HepG2 (cell line): Measurements from ENCODE around the gene PMIS2. TPM values are rescaled to one million over a fixed set of nuclear protein-coding genes. Genes with fewer than 3 reads are reported as not detected.

ENCODE experiments used
- NFIC ChIP-seq: IDR thresholded peaks from 2 replicates; pipeline ENCODE4 v1.6.1; 2012; ENCODE audit warnings: mild to moderate bottlenecking, low read length, inconsistent platforms
- PHF21A ChIP-seq: sonication (generic); formaldehyde crosslinking; IDR thresholded peaks from 2 replicates; pipeline ENCODE4 v1.5.0; 2020; ENCODE audit warnings: mild to moderate bottlenecking, missing genetic modification reagents
- PRPF4 ChIP-seq: fragments of 200-400 bp; formaldehyde crosslinking; IDR thresholded peaks from 2 replicates; pipeline ENCODE4 v1.6.1; 2016; ENCODE audit warnings: low read length, low read depth; ENCODE audit not compliant: poor library complexity, severe bottlenecking
- ZFY ChIP-seq: sonication (generic); formaldehyde crosslinking; IDR thresholded peaks from 2 replicates; pipeline ENCODE4 v1.4.0; 2020; ENCODE audit warnings: missing genetic modification reagents
- ZNF615 ChIP-seq: sonication (generic); formaldehyde crosslinking; IDR thresholded peaks from 2 replicates; pipeline ENCODE4 v1.5.0; 2020; ENCODE audit warnings: mild to moderate bottlenecking, missing genetic modification reagents, borderline replicate concordance
- polyA plus RNA-seq, 8 experiments: library from polyadenylated mRNA; depleted of rRNA in 3 of 8; stranded (reverse) in 7 of 8; unstranded in 1 of 8; fragments of >200 nt; fragmentation: Illumina TruSeq in 4 of 8; extraction: Trizol in 4 of 8; gene quantifications; 2 replicates each; pipeline versions ENCODE4 v1.2.1 to v1.2.3, GENCODE V29; 2011 to 2016; ENCODE audit warnings: low read depth in 4 of 8, missing spikeins in 1 of 8, mixed read lengths in 1 of 8; ENCODE audit not compliant: insufficient read depth in 1 of 8
- total RNA-seq, 5 experiments: library from RNA; depleted of rRNA; stranded (reverse); fragments of >200 nt; fragmentation: Illumina TruSeq; extraction: Trizol; gene quantifications; 2 replicates each; pipeline ENCODE4 v1.2.3, GENCODE V29; 2016; ENCODE audit warnings: low read depth in 1 of 5
- TF ChIP-seq, protein P1 (sequence below): sonication (generic); formaldehyde crosslinking; IDR thresholded peaks from 2 replicates; pipeline ENCODE4 v1.4.0; 2020; ENCODE audit warnings: mild to moderate bottlenecking, missing genetic modification reagents
- TF ChIP-seq, protein P2 (sequence below): sonication (generic); formaldehyde crosslinking; IDR thresholded peaks from 2 replicates; pipeline ENCODE4 v1.4.0; 2020; ENCODE audit warnings: missing genetic modification reagents, borderline replicate concordance
- TF ChIP-seq, protein P3 (sequence below): IDR thresholded peaks from 2 replicates; pipeline ENCODE4 v1.6.1; 2016; ENCODE audit warnings: low read depth, missing genetic modification reagents, missing compliant biosample characterization

The PMIS2 gene
- total and polyA plus RNA-seq, 2 of the 13 experiments (the other 11 are each of a cell fraction or from before 2014, with no cell fraction given), result not detected

DNA sequence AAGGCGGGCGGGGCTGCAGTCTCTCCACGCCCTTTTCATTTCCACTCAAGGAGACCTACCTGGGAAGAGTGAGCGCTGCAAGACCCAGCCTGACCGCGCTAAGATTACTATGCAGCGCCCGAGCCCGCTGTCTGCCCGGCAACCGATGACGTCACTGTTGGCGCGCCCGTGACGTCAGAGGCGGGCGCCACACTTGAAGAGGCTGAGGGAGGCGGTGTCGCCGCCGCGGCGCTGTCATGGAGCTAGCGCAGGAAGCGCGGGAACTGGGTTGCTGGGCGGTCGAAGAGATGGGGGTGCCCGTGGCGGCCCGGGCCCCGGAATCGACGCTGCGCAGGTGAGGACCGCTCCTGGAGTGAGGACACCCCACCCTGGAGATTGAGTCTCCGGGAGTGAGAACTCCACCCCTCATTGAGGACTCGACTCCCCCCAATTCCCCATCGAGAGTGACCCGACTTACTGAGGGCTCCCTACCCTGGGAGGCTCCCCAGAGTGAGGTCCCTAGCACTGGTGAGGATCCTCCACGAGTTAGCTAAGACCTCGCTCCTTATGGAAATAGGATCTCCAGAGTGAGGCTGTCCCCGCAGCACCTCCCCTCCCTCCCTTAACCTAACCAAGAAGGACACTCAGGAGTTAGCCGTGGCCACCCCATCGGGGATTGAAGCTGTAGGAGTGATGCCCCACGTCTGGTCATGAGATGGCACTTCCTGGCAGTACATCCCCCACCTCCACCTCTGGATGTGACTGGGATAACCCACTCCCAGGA lies 26.8 kb downstream of the PMIS2 start, which contains the start of gene HAUS5 (continued):
- TF ChIP-seq PHF21A (CRISPR knock-in tag), result no peak; the same call in 1 of the 2 replicates
- TF ChIP-seq, protein P1, sequence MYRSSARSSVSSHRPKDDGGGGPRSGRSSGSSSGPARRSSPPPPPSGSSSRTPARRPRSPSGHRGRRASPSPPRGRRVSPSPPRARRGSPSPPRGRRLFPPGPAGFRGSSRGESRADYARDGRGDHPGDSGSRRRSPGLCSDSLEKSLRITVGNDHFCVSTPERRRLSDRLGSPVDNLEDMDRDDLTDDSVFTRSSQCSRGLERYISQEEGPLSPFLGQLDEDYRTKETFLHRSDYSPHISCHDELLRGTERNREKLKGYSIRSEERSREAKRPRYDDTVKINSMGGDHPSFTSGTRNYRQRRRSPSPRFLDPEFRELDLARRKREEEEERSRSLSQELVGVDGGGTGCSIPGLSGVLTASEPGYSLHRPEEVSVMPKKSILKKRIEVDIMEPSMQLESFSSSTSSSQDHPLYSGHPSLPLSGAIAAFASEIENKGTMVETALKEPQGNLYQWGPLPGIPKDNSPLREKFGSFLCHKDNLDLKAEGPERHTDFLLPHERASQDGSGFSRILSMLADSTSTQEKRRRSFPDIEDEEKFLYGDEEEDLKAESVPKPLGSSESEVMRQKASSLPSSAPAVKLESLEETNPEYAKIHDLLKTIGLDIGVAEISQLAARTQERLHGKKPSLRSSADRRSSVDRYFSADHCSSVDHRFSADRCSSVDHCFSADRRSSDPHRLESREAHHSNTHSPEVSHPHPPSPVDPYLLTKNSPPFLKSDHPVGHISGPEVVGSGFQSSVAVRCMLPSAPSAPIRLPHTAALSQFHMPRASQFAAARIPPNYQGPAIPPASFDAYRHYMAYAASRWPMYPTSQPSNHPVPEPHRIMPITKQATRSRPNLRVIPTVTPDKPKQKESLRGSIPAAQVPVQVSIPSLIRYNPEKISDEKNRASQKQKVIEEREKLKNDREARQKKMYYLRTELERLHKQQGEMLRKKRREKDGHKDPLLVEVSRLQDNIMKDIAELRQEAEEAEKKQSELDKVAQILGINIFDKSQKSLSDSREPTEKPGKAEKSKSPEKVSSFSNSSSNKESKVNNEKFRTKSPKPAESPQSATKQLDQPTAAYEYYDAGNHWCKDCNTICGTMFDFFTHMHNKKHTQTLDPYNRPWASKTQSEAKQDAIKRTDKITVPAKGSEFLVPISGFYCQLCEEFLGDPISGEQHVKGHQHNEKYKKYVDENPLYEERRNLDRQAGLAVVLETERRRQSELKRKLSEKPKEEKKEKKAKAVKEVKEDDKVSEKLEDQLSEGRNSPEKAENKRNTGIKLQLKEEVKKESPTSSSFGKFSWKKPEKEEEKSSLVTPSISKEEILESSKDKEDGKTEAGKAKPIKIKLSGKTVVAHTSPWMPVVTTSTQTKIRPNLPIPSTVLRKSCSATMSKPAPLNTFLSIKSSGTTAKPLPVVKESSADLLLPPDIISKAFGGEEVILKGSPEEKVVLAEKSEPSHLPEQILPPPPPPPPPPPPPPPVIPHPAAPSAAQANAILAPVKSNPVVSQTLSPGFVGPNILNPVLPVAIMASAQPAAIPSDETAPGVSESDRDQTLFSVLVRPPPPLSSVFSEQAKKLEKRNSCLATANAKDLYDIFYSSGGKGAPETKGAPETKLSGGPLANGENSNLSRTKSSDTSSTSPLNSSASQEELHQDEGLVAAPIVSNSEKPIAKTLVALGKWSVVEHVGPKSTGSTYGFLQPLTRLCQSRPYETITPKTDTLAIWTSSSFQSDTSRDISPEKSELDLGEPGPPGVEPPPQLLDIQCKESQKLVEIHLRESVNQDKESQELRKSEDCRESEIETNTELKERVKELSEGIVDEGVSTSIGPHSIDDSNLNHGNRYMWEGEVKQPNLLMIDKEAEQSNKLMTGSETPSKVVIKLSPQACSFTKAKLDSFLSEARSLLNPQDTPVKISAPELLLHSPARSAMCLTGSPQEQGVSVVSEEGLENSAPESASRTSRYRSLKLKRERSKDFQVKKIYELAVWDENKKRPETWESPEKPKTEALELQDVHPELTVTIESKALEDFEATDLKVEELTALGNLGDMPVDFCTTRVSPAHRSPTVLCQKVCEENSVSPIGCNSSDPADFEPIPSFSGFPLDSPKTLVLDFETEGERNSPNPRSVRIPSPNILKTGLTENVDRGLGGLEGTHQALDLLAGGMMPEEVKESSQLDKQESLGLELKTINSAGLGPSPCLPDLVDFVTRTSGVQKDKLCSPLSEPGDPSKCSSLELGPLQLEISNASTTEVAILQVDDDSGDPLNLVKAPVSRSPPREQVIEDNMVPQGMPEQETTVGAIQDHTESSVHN (CRISPR knock-in tag), result no peak
- no peak for TF ChIP-seq PRPF4
- TF ChIP-seq NFIC, result no peak
- TF ChIP-seq, protein P2, sequence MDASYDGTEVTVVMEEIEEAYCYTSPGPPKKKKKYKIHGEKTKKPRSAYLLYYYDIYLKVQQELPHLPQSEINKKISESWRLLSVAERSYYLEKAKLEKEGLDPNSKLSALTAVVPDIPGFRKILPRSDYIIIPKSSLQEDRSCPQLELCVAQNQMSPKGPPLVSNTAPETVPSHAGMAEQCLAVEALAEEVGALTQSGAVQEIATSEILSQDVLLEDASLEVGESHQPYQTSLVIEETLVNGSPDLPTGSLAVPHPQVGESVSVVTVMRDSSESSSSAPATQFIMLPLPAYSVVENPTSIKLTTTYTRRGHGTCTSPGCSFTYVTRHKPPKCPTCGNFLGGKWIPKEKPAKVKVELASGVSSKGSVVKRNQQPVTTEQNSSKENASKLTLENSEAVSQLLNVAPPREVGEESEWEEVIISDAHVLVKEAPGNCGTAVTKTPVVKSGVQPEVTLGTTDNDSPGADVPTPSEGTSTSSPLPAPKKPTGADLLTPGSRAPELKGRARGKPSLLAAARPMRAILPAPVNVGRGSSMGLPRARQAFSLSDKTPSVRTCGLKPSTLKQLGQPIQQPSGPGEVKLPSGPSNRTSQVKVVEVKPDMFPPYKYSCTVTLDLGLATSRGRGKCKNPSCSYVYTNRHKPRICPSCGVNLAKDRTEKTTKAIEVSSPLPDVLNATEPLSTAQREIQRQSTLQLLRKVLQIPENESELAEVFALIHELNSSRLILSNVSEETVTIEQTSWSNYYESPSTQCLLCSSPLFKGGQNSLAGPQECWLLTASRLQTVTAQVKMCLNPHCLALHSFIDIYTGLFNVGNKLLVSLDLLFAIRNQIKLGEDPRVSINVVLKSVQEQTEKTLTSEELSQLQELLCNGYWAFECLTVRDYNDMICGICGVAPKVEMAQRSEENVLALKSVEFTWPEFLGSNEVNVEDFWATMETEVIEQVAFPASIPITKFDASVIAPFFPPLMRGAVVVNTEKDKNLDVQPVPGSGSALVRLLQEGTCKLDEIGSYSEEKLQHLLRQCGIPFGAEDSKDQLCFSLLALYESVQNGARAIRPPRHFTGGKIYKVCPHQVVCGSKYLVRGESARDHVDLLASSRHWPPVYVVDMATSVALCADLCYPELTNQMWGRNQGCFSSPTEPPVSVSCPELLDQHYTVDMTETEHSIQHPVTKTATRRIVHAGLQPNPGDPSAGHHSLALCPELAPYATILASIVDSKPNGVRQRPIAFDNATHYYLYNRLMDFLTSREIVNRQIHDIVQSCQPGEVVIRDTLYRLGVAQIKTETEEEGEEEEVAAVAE, result peak; percentile 25; the same call in 1 of the 2 replicates
- TF ChIP-seq, protein P3, sequence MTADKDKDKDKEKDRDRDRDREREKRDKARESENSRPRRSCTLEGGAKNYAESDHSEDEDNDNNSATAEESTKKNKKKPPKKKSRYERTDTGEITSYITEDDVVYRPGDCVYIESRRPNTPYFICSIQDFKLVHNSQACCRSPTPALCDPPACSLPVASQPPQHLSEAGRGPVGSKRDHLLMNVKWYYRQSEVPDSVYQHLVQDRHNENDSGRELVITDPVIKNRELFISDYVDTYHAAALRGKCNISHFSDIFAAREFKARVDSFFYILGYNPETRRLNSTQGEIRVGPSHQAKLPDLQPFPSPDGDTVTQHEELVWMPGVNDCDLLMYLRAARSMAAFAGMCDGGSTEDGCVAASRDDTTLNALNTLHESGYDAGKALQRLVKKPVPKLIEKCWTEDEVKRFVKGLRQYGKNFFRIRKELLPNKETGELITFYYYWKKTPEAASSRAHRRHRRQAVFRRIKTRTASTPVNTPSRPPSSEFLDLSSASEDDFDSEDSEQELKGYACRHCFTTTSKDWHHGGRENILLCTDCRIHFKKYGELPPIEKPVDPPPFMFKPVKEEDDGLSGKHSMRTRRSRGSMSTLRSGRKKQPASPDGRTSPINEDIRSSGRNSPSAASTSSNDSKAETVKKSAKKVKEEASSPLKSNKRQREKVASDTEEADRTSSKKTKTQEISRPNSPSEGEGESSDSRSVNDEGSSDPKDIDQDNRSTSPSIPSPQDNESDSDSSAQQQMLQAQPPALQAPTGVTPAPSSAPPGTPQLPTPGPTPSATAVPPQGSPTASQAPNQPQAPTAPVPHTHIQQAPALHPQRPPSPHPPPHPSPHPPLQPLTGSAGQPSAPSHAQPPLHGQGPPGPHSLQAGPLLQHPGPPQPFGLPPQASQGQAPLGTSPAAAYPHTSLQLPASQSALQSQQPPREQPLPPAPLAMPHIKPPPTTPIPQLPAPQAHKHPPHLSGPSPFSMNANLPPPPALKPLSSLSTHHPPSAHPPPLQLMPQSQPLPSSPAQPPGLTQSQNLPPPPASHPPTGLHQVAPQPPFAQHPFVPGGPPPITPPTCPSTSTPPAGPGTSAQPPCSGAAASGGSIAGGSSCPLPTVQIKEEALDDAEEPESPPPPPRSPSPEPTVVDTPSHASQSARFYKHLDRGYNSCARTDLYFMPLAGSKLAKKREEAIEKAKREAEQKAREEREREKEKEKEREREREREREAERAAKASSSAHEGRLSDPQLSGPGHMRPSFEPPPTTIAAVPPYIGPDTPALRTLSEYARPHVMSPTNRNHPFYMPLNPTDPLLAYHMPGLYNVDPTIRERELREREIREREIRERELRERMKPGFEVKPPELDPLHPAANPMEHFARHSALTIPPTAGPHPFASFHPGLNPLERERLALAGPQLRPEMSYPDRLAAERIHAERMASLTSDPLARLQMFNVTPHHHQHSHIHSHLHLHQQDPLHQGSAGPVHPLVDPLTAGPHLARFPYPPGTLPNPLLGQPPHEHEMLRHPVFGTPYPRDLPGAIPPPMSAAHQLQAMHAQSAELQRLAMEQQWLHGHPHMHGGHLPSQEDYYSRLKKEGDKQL (CRISPR knock-in tag), result no peak
- peak; percentile 51; the same call in 1 of the 2 replicates for TF ChIP-seq ZFY (CRISPR knock-in tag)
- TF ChIP-seq ZNF615 (CRISPR knock-in tag), result no peak
